Measurements from ENCODE around the gene FJX1.
"Not testable (repeated sequence)": the region's sequence is repeated elsewhere in the genome, so short reads cannot be mapped to it uniquely, and the experiment has no call there.

FJX1 gene

GRCh38 chr11:35664977-35665441 is 46.7 kb downstream of the FJX1 start:
- DNase-seq (ENCODE audit: low read depth in 2 of 2) = no peak

- DNase-seq (ENCODE audit: low read depth in 2 of 2) = no peak
Observed at GRCh38 chr11:35667257-35667656, 49.0 kb downstream of the FJX1 start.

GRCh38 chr11:35668350-35668749 is 50.1 kb downstream of the FJX1 start:
- not testable (repeated sequence) for DNase-seq (ENCODE audit: low read depth in 2 of 2)
